ENCODE data around the gene GLT6D1.
"Not testable (repeated sequence)": the region's sequence is repeated elsewhere in the genome, so short reads cannot be mapped to it uniquely, and the experiment has no call there.

GLT6D1 gene

DNA sequence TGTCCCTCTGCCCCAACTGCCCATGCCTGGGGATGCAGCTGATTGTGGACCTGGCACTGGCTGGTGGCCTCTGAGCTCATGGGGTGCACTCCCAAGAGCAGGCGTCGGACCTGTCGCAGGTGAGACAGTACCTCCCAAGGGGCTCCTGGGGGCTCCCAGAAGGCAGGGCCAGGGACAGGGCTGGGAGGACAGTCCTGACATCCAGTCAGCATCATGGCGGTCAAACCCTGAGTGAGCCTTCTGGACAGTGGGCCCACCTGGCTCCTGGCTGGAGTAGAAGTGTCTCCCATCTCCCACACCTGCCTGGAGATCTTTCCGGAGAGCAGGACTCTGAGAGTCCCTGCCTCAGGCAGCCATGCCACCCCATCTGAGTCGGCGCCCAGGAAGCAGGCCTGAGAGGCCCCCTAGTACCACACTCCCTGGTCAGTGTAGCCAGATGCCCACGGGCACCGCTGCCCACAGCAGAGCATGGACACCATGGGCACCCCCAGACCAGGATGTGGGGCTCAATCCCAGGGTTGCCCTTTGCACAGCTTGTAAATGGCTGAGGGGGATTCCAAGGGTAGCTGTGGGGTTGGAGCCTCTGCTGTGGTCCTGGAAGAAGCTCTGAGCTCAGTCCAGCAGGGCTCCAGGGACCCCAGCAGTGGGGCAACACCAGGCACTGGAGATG is 30.4 kb upstream of the GLT6D1 start:
- Mint-ChIP-seq H3K9me3 (peaks cover 0 to 9% of the 10 kb centered on the region in 2 donors), H3K4me3 (no peak overlapping the region), H3K27ac (no peak overlapping the region), H3K27me3 (peaks cover 8% of the 10 kb centered on the region), H3K4me1 (no peaks in the 10 kb centered on the region)
- no peak for ATAC-seq
- no peak for DNase-seq

DNA sequence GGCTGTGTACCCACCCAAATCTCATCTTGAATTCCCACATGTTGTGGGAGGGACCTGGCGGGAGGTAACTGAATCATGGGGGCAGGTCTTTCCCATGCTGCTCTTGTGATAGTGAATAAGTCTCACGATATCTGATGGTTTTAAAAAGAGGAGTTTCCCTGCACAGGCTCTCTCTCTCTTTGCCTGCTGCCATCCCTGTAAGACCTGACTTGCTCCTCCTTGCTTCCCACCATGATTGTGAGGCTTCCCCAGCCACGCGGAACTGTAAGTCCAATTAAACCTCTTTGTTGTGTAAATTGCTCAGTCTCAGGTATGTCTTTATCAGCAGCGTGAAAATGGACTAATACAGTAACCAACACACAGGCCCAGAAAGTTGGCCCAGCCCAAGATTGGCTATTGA is 29.7 kb upstream of the GLT6D1 start:
- H3K27me3 Mint-ChIP-seq, ATAC-seq, H3K9me3 Mint-ChIP-seq, H3K27ac Mint-ChIP-seq, H3K4me3 Mint-ChIP-seq, H3K4me1 Mint-ChIP-seq, DNase-seq: not testable (repeated sequence)

DNA sequence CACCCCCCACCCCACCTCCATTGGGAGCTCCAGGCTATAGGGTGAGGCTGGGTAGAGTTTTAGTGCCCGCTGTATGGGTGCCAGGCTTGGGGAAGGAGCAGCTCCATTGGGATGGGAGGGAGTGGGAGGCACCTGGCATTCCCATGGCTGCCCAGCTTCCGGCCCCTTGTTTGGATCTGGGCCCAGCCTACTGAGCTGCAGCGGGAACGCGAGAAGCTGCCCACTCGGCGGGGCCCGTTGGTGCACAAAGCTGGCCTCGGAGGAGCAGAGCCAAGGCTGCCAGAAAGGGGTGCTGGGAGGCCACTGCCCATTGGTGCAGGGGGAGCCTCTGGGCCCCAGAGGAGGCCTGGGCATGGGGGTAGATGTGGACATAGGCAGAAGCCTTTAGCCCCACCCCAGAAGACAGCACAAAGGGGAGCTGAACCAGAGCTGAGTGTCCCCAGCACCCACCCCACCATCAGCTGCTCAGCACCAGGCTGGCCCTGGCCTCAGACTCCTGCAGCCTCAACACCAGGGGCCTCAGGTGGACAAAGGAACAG is 28.2 kb upstream of the GLT6D1 start:
- ATAC-seq, result no peak
- H3K4me3 Mint-ChIP-seq, result no peak overlapping the region
- no peak for DNase-seq
- peaks cover 0 to 9% of the 10 kb centered on the region in 2 donors for H3K9me3 Mint-ChIP-seq
- H3K27me3 Mint-ChIP-seq, result peaks cover 8% of the 10 kb centered on the region
- no peaks in the 10 kb centered on the region for H3K4me1 Mint-ChIP-seq
- H3K27ac Mint-ChIP-seq, result no peak overlapping the region

DNA sequence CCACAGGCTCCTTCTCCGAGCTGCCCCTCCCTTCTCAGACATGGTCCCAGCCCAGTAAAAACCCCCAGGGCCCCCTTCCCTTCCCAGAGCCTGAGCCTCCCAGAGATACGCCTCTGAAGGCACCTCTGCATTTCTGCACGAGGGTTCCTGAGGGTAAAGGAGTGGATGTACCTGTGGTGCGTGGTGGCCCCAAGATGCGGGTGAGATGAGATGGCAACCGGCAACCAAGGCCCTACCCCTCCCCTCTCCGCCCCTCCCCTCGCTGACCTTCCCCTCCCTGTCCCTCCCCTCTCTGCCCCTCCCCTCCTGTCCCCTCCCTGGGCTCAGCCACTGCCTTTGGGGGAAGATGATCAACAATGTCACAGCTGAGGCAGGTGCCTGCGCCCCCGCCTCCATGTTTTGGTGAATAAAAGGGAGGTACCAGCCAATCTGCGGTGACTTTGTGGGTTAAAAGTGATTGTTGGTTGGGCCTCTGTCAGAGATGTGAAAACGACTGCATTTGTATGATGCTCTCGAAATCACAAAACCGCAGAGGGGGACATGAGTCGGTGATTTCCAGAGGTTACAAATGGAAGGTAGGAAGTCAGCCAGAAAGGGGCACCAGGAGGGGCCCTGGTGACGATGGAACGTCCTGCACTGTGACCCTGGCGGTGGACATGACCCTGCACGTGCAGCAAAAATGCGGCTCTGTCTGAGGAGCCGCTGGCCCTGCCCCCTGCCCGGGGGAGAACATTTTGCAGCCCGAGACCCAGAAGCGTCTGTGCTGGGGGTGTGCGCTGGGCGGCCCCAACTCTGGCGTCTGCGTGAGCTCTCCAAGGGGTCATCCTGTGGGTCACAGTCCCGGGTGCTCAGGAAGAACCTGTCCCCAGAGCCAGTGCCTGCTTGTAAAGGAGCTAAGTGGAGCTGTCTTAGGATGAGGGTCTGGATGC is 27.5 kb upstream of the GLT6D1 start:
- ATAC-seq (no peak), DNase-seq (no peak)
- peaks cover 8% of the 10 kb centered on the region for H3K27me3 Mint-ChIP-seq
- H3K9me3 Mint-ChIP-seq, result peaks cover 0 to 9% of the 10 kb centered on the region in 2 donors
- H3K4me1 Mint-ChIP-seq, result no peaks in the 10 kb centered on the region
- H3K4me3 Mint-ChIP-seq, result no peak overlapping the region
- H3K27ac Mint-ChIP-seq, result no peak overlapping the region

DNA sequence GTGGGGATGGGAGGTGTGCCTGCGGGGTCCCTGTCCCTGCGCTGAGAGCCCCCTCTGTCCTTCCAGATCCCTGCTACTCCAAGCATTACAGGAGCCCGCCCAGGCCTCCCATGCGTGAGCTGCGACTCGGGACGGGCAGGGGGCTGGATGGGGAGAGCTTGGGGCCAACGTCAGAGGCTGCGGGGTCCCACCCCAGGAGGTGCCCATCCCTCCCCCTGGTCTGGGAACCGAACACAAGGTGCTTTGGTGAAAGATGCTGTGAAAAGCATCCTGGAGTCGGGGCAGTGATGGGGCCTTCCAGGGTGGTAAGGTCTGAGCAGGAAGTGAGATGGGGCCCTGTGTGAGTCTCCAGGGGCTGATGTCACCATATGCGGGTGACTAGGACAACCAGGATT is 26.5 kb upstream of the GLT6D1 start:
- ATAC-seq, result no peak
- Mint-ChIP-seq H3K4me3 (no peak overlapping the region), H3K4me1 (no peaks in the 10 kb centered on the region), H3K9me3 (peaks cover 0 to 9% of the 10 kb centered on the region in 2 donors), H3K27me3 (peaks cover 8% of the 10 kb centered on the region), H3K27ac (no peak overlapping the region)
- DNase-seq, result no peak

DNA sequence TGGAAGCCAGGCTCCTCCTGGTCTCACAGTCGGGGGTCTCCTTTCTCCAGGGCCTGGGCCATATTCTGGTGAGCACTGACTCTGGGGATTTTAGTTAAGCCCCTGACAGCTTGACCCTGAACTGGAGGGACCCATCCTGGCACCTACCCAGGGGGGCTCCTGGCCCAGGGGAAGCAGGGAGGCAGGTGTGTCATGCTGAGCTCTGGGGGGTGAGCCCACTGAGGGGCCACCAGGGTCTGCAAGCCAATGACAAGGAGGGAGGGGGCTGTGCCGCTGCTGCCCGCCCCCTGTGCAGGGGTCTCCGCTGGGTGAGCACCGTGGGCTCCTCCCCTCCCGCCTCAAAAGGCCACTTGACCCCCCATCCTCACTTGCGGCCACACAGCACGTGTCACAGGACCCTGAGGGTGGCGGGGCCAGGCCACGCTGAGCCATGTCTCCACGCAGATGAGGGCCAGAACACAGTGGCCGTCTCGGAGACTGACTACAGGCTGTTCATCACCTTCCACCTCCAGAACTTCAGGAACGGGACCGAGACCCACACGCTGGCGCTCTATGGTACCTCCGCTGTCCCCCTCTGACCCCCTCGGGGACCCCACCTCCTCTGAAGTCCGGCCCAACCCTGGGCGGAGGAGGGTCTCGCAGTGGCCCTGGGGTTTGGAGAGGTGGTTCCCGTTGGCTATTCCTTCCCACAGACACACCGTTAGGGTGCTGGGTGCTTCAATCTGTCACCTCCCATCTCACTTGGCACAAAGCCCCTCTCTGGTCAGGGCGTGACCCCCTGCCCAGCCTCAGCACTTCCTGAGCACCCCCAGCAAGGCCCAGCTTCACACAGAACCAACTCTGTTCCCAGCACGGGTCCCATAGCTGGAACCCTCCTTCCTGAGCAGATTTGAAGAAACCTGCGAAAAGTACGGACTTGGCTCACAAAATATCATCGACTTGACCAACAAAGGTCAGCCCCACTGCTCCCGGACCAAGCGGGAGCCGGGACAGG is 25.8 kb upstream of the GLT6D1 start:
- H3K9me3 Mint-ChIP-seq, result peaks cover 0 to 9% of the 10 kb centered on the region in 2 donors
- no peak for ATAC-seq
- H3K4me1 Mint-ChIP-seq, result no peaks in the 10 kb centered on the region
- no peak overlapping the region for H3K4me3 Mint-ChIP-seq
- peaks cover 8% of the 10 kb centered on the region for H3K27me3 Mint-ChIP-seq
- no peak for DNase-seq
- H3K27ac Mint-ChIP-seq, result no peak overlapping the region

DNA sequence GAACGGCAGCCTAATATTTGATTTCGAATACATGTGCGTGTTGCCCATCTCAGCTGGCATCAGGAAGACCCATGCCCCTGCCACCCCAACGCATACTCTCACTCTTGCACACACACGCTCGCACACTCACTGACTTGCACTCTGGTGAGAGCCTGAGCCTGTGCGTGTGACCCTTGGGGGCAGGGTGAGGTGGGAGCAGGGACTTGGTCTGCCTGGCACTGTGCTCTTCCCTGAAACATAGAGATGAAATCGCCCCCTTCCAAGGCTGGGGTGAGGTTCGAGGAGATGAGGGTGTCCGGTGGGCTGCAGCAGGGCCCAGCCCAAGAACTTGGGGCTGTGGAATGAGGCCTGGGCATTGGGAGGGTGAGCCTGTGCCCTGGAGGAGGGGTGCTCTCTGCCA is 24.9 kb upstream of the GLT6D1 start:
- ATAC-seq (no peak), DNase-seq (no peak)
- Mint-ChIP-seq H3K4me3 (no peak overlapping the region), H3K4me1 (no peaks in the 10 kb centered on the region), H3K27ac (no peak overlapping the region), H3K9me3 (peaks cover 0 to 7% of the 10 kb centered on the region in 2 donors), H3K27me3 (peaks cover 8% of the 10 kb centered on the region)

DNA sequence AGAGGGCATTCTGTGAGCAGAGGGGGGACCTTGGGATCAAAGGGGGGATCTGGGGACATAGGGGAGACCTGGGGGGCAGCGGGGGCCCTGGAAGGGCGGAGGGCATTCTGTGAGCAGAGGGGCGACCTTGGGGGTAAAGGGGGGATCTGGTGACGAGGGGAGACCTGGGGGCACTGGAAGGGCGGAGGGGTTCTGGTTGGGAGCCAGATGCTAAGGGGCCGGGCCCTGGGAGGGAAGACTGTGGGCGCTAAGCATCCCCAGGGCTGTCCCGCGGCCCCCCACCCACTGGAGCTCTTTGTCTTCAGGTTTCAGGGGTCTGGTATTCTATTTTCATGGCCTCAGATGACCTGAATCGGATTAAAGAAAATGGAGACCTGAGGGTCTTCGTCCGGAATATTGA is 24.5 kb upstream of the GLT6D1 start:
- Mint-ChIP-seq H3K9me3 (peaks cover 0 to 3% of the 10 kb centered on the region in 2 donors), H3K4me3 (no peak overlapping the region), H3K27ac (no peak overlapping the region), H3K27me3 (peaks cover 8% of the 10 kb centered on the region), H3K4me1 (no peaks in the 10 kb centered on the region)
- DNase-seq, result no peak
- no peak for ATAC-seq

DNA sequence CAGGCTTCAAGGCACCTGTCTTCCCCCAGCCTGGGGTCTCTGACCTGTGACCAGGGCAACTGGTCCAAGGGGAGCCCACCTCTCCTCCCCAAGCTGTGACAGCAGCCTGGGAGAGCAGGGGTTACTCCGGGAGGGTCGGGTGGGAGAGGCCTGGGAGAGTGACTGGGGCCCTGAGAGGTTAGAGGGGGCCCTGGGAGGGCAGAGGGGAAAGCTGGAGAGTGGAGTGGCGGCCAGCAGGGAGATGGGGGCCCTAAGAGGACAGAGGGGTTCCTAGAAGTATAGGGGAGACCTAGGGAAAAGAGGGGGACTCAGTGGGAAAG is 24.1 kb upstream of the GLT6D1 start:
- H3K4me1 Mint-ChIP-seq, result no peaks in the 10 kb centered on the region
- H3K27me3 Mint-ChIP-seq, result peaks cover 8% of the 10 kb centered on the region
- no peak for ATAC-seq
- no peak overlapping the region for H3K4me3 Mint-ChIP-seq
- H3K27ac Mint-ChIP-seq, result no peak overlapping the region
- no peak for DNase-seq
- no peaks in the 10 kb centered on the region for H3K9me3 Mint-ChIP-seq

DNA sequence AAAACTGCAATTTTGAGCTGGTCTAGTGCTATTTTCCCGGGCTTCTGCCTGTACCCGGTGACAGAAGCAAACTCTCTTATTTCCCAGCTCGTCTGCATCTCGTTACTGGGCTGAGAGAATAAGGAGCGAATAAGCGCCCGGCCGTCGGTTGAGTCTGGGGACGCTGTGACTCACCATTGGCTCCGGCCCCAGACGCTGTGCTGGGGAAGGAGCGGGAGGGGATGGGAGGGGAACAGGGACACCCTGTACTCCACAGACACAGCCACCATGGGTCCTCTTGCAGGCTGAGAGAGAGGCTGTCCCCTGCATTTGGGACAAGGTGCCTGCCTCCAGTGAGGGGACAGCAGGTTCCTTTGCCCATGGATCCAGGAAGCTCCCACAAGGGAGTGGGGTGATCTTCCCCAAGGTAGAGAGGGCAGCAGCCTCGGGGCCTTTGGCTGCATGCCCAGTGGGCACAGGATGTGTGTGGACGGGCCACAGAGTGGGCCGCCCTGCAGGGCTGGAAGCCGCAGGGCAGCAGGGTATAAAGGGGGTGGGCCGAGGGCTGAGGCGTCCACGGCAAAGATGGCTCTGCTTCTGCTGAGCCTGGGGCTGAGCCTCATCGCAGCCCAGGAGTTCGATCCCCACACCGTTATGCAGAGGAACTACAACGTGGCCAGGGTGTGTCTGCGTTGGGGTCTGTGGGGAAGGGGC is 23.6 kb upstream of the GLT6D1 start, which contains the start of gene LCN9:
Gene LCN9 (plus strand): TSS at position 552 of the 693 bp plus-strand sequence. CDS start 13 bp downstream, at position 565.
- ATAC-seq (no peak), DNase-seq (no peak)
- Mint-ChIP-seq H3K4me1 (no peaks in the 10 kb centered on the region), H3K27ac (no peak within 1 kb of the TSS), H3K27me3 (peaks cover 8% of the 10 kb centered on the region), H3K4me3 (no peak within 1 kb of the TSS), H3K9me3 (no peaks in the 10 kb centered on the region)

DNA sequence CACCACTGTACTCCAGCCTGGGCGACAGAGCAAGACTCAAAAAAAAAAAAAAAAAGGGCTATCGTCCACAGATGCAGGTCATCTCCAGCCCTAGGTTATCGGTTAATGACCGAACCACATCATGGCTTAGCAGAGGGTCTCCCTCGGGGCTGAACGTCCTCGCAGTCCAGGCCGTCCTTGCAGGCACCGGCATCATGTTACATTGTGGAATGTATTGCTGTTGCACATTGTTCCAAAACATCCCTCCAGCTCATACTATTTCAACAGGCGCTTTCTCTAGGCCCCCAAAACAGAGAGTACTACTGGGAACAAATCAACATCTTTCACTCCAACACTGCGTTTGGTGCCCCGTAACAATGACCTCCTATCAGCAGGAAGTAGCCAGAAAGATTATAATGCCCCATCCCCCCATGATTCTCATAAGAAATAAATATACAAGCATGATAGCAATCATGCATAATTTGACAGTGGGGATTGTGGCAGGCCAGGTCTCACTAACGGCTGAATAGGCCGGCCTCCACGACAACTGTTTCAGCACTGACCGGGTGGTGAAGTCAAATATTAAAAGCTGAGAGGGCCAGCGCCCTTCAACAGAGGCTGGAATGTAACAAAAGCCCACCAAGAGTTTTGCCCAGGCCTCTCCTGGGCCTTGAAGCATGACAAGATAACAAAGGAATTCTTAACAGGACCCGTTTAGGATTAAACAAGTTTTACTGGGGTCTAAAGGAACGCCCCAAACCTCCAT is 22.6 kb upstream of the GLT6D1 start:
- H3K4me1 Mint-ChIP-seq, result no peaks in the 10 kb centered on the region
- no peak overlapping the region for H3K4me3 Mint-ChIP-seq
- no peak for ATAC-seq
- peaks cover 8% of the 10 kb centered on the region for H3K27me3 Mint-ChIP-seq
- no peak for DNase-seq
- no peak overlapping the region for H3K27ac Mint-ChIP-seq
- H3K9me3 Mint-ChIP-seq, result no peaks in the 10 kb centered on the region

DNA sequence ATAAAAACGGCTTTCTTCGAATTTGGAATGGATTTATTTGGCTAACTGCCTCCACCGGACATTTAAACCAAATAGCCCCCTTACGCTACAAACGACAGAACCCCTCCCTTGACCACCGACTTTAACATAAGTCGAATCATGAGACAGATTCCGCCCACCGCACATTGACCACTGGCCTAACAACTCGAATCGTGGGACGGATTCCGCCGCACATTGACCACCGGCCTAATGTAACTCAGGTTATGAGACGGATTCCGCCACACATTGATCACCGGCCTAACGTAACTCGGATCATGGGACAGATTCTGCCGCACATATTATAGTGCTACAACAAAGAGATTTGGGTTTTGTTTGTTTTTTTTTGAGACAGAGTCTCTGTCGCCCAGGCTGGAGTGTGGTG is 21.1 kb upstream of the GLT6D1 start:
- Mint-ChIP-seq H3K4me1 (no peaks in the 10 kb centered on the region), H3K9me3 (no peaks in the 10 kb centered on the region), H3K27me3 (peaks cover 12% of the 10 kb centered on the region), H3K4me3 (no peak overlapping the region), H3K27ac (no peak overlapping the region)
- no peak for ATAC-seq
- no peak for DNase-seq

DNA sequence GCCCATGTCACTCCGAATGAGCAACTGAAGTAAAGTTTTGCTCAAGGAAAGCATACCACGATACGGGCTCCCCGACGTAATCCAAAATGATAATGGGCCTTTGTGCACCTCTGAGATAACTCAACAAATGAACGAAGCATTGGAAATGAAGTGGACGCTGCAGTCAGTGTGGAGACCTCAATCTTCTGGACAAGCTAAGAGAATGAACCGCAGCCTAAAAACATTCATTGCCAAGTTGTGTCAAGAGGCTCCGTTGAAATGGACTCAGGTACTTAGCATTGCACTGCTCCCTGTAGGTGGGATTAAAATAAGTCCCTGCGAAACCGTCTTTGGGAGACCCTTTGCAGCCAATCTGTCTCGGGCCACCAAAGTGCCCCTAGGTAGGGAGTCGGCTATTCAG is 19.9 kb upstream of the GLT6D1 start:
- Mint-ChIP-seq H3K27ac (no peak overlapping the region), H3K9me3 (no peaks in the 10 kb centered on the region), H3K27me3 (peaks cover 12% of the 10 kb centered on the region), H3K4me1 (no peaks in the 10 kb centered on the region), H3K4me3 (no peak overlapping the region)
- DNase-seq (no peak), ATAC-seq (no peak)

DNA sequence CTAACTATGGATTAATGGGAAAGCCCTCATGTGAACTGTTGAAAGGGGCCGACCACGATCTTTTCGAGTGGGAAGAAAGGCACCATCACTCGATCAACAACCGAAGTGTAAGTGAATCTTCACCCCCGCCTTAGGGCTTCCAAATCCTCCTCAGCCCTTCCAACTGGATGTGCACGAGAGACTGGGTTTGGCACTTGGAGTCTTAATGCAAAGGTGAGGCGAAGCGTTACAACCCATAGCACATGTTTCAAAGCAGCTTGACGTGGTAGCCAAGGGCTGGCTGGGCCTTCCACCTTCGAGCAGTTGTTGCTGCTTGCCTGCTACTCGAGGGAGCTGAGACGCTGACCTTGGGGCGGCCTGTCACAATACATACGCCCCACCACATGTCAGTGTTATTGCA is 18.1 kb upstream of the GLT6D1 start:
- Mint-ChIP-seq H3K4me1 (no peaks in the 10 kb centered on the region), H3K27me3 (peaks cover 12% of the 10 kb centered on the region), H3K9me3 (no peaks in the 10 kb centered on the region), H3K27ac (no peak overlapping the region), H3K4me3 (no peak overlapping the region)
- no peak for ATAC-seq
- no peak for DNase-seq

All from stimulated activated naive CD8-positive, alpha-beta T cell treated with anti-CD3 and anti-CD28 coated beads, Interleukin-15, amount 100 ng/mL, for 72 hours (primary cell).